Myocyte (in vitro differentiated cells): ENCODE results near the gene CD46. TPM values are rescaled to one million over a fixed set of nuclear protein-coding genes. Genes with fewer than 3 reads are reported as not detected.
A peak's percentile ranks its signal among the peaks of the same experiment; 100 is the strongest.

Experiments
- DNase-seq: peaks from one replicate; pipeline ENCODE4 v3.0.0-alpha.2; 2012; ENCODE audit warnings: low read depth
- total RNA-seq: library from RNA; depleted of rRNA; stranded (reverse); fragments of >200 nt; gene quantifications from 2 replicates; pipeline ENCODE4 v1.2.3, GENCODE V29; 2014

Gene CD46
- total RNA-seq, 1 donor from 2014 or later: 75.5 TPM

- DNase-seq: no peak
These were observed 75.0 kb downstream of the CD46 start for GRCh38 chr1:207826557-207827487.

- DNase-seq: no peak
These were observed 75.6 kb downstream of the CD46 start for GRCh38 chr1:207827488-207827830.

GRCh38 chr1:207828046-207828445 is 76.2 kb downstream of the CD46 start:
- DNase-seq: no peak

- DNase-seq: peak; percentile 90
These were observed 76.8 kb downstream of the CD46 start for GRCh38 chr1:207828485-207829158.

GRCh38 chr1:207829576-207829975 is 77.7 kb downstream of the CD46 start:
- DNase-seq: no peak

GRCh38 chr1:207830788-207831187 is 78.9 kb downstream of the CD46 start:
- no peak for DNase-seq

GRCh38 chr1:207831517-207832327 is 79.9 kb downstream of the CD46 start:
- peak; percentile 90 for DNase-seq

GRCh38 chr1:207832796-207833195 is 80.9 kb downstream of the CD46 start:
- no peak for DNase-seq

- no peak for DNase-seq
These were observed 81.5 kb downstream of the CD46 start for GRCh38 chr1:207833381-207833780.

GRCh38 chr1:207833956-207834660 is 82.3 kb downstream of the CD46 start:
- DNase-seq: no peak

GRCh38 chr1:207835958-207836357 is 84.1 kb downstream of the CD46 start:
- no peak for DNase-seq

- DNase-seq: no peak
These were observed 84.9 kb downstream of the CD46 start for GRCh38 chr1:207836591-207837347.

- no peak for DNase-seq
These were observed 85.8 kb downstream of the CD46 start for GRCh38 chr1:207837673-207838072.

- no peak for DNase-seq
These were observed 86.6 kb downstream of the CD46 start for GRCh38 chr1:207838156-207839082.

- no peak for DNase-seq
These were observed 87.2 kb downstream of the CD46 start for GRCh38 chr1:207839083-207839413.

GRCh38 chr1:207840380-207840779 is 88.5 kb downstream of the CD46 start:
- DNase-seq: no peak

- no peak for DNase-seq
These were observed 89.4 kb downstream of the CD46 start for GRCh38 chr1:207841293-207841692.

- no peak for DNase-seq
These were observed 90.0 kb downstream of the CD46 start for GRCh38 chr1:207841901-207842300.

GRCh38 chr1:207842506-207842905 is 90.7 kb downstream of the CD46 start:
- DNase-seq: no peak
